ENCODE measurements around the gene FAM83C.
A peak's percentile ranks its signal among the peaks of the same experiment; 100 is the strongest.

The FAM83C gene

GRCh38 chr20:35291654-35292503 lies at the start of gene FAM83C:
TSS of gene FAM83C (minus strand) at chr20:35292425. CDS start at chr20:35292304, 121 bp downstream.
- no peak within 1 kb of the TSS for H3K4me3 Mint-ChIP-seq
- H3K4me1 Mint-ChIP-seq: no peaks in the 10 kb centered on the region
- H3K27me3 Mint-ChIP-seq: no peaks in the 10 kb centered on the region
- no peaks in the 10 kb centered on the region for H3K36me3 Mint-ChIP-seq
- no peaks in the 10 kb centered on the region for H3K9me3 Mint-ChIP-seq
- no peak within 1 kb of the TSS for H3K27ac Mint-ChIP-seq

GRCh38 chr20:35341366-35342028 lies 49.3 kb upstream of the FAM83C start:
- Mint-ChIP-seq H3K4me3 (no peak overlapping the region), H3K36me3 (peaks cover 4% of the 10 kb centered on the region), H3K9me3 (no peaks in the 10 kb centered on the region), H3K27ac (no peak overlapping the region), H3K4me1 (no peaks in the 10 kb centered on the region), H3K27me3 (no peaks in the 10 kb centered on the region)

GRCh38 chr20:35340436-35340835 lies 48.2 kb upstream of the FAM83C start:
- Mint-ChIP-seq H3K27ac (no peak overlapping the region), H3K36me3 (peaks cover 2% of the 10 kb centered on the region), H3K9me3 (no peaks in the 10 kb centered on the region), H3K27me3 (no peaks in the 10 kb centered on the region), H3K4me3 (no peak overlapping the region), H3K4me1 (no peaks in the 10 kb centered on the region)

DNA sequence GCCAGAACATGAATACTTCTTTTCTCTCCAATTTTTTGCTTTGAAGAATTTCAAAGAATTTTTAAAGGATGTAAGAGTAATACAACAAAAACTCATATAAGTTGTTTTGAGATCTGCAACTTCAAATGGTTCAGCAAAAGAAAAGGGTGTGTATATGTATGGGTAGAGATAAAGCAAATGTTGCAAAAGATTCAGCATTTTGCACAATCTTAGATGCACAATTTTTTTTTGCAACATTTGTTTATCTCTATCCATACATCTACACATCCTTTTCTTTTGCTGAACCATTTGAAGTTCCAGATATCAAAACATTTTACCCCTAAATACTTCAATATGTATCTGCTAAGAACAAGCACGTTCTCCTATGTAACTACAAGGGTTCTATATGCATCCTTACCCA lies 47.4 kb upstream of the FAM83C start:
- H3K4me3 Mint-ChIP-seq: no peak overlapping the region
- H3K27me3 Mint-ChIP-seq: no peaks in the 10 kb centered on the region
- no peaks in the 10 kb centered on the region for H3K9me3 Mint-ChIP-seq
- no peaks in the 10 kb centered on the region for H3K4me1 Mint-ChIP-seq
- H3K36me3 Mint-ChIP-seq: peaks cover 2% of the 10 kb centered on the region
- no peak overlapping the region for H3K27ac Mint-ChIP-seq

GRCh38 chr20:35339007-35339406 lies 46.8 kb upstream of the FAM83C start:
- Mint-ChIP-seq H3K9me3 (no peaks in the 10 kb centered on the region), H3K27ac (no peak overlapping the region)

GRCh38 chr20:35334311-35335101 lies 42.3 kb upstream of the FAM83C start:
- no peak overlapping the region for H3K4me3 Mint-ChIP-seq
- H3K36me3 Mint-ChIP-seq: peaks cover 2% of the 10 kb centered on the region
- H3K27me3 Mint-ChIP-seq: no peaks in the 10 kb centered on the region
- no peaks in the 10 kb centered on the region for H3K9me3 Mint-ChIP-seq
- no peaks in the 10 kb centered on the region for H3K4me1 Mint-ChIP-seq
- H3K27ac Mint-ChIP-seq: no peak overlapping the region

More at GRCh38 chr20:35339007-35339406, 46.8 kb upstream of the FAM83C start:
- Mint-ChIP-seq H3K27me3 (no peaks in the 10 kb centered on the region), H3K36me3 (peaks cover 2% of the 10 kb centered on the region), H3K4me3 (no peak overlapping the region), H3K4me1 (no peaks in the 10 kb centered on the region)

DNA sequence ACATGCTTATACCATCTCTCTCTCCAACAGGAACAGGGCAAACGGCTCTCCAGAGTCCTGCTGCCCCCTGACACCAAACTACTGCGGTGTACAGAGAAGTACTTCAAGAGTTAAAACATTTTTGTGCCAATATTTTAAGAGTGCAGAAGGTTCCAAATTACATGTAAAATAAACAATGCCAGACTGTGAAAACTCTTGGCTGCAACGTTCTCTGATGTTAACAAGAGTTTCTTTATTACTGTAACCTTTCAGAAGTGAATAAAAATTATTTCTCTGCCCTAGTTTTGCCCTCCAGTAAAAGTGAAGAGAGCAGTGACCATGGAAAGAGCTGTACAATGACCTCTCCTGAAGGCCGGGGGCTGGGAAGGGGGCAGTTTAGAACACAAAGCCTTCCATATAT lies 41.4 kb upstream of the FAM83C start:
- H3K9me3 Mint-ChIP-seq: no peaks in the 10 kb centered on the region
- no peak overlapping the region for H3K4me3 Mint-ChIP-seq
- no peaks in the 10 kb centered on the region for H3K27me3 Mint-ChIP-seq
- H3K4me1 Mint-ChIP-seq: peaks cover 4% of the 10 kb centered on the region
- no peak overlapping the region for H3K27ac Mint-ChIP-seq
- H3K36me3 Mint-ChIP-seq: peaks cover 2% of the 10 kb centered on the region

DNA sequence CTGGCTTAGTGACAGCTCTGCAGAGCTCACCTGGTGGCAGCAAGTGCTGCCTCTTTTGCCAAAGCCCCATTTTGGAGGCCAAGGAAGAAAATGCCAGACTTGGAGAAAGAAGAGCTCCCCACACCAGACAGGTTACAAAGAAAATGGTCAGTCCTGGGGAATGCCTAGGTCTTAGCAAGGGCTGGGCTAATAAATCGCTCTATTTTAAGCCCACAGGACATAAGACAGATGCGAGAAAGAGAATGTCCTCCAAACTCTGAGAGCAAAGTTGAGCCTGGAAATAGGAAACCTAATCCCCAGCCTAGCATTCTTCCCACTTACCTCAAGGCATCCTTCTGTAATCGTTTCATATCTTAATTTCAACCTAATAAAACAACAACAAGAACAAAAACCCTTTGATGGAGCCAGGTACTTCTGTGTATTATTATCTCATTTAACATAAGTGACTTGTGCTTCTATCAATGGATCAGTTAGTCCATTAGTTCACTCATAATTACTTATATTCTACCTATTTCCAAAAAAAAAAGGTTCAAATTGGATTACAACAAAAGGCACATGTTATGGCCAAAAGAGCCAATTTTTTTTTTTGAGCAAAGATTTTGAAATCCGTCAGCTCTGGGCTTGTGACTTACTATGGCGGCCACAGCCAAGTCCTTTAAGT lies 40.4 kb upstream of the FAM83C start:
- no peaks in the 10 kb centered on the region for H3K27me3 Mint-ChIP-seq
- H3K9me3 Mint-ChIP-seq: no peaks in the 10 kb centered on the region
- H3K4me1 Mint-ChIP-seq: peaks cover 11% of the 10 kb centered on the region
- H3K36me3 Mint-ChIP-seq: no peaks in the 10 kb centered on the region
- H3K4me3 Mint-ChIP-seq: no peak overlapping the region
- H3K27ac Mint-ChIP-seq: no peak overlapping the region

DNA sequence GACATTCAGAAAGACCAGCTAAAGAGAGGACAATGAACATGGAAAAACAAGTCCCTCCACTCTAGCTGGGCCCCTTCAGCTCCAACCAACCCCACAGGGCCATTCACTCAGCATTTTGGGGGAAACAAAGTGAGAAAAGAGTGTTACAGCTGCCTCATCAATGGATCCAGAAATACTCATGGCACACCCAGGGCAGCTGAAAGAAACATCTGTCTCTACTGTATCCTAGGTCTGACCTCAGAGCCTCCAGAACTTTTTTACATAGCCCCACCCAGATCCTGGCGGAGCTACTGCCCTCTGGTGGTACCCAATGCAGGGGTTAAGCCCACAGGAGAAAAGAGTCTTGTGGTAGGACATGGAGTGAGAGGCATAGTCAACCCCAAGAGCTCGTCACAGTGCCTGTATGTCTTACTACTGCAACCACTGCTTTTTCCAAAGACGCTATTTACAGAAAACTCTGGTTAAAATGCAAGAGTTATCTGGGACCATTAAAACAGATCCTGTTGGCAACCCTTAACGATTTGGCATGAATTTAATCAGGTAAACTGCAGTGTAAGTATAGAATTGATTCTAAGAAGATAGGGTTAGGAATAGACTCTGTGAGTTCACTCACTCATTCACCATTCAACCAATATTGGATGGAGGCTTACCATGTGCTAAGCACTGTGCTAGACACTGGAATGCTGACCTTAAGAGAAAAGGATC lies 37.4 kb upstream of the FAM83C start:
- Mint-ChIP-seq H3K27ac (no peak overlapping the region), H3K36me3 (peaks cover 5% of the 10 kb centered on the region), H3K9me3 (no peaks in the 10 kb centered on the region), H3K27me3 (no peaks in the 10 kb centered on the region), H3K4me1 (peaks cover 15% of the 10 kb centered on the region), H3K4me3 (no peak overlapping the region)

- no peaks in the 10 kb centered on the region for H3K9me3 Mint-ChIP-seq
- H3K4me3 Mint-ChIP-seq: peak overlapping the region; percentile 30
- peaks cover 15% of the 10 kb centered on the region for H3K4me1 Mint-ChIP-seq
- peaks cover 5% of the 10 kb centered on the region for H3K36me3 Mint-ChIP-seq
- H3K27me3 Mint-ChIP-seq: no peaks in the 10 kb centered on the region
- H3K27ac Mint-ChIP-seq: peak overlapping the region; percentile 35
Measured at GRCh38 chr20:35328689-35329088, 36.5 kb upstream of the FAM83C start.

GRCh38 chr20:35328095-35328685 lies 36.0 kb upstream of the FAM83C start:
- Mint-ChIP-seq H3K27me3 (no peaks in the 10 kb centered on the region), H3K4me1 (peaks cover 15% of the 10 kb centered on the region), H3K36me3 (peaks cover 6% of the 10 kb centered on the region), H3K9me3 (no peaks in the 10 kb centered on the region), H3K4me3 (peak overlapping the region; percentile 13), H3K27ac (peak overlapping the region; percentile 84)

DNA sequence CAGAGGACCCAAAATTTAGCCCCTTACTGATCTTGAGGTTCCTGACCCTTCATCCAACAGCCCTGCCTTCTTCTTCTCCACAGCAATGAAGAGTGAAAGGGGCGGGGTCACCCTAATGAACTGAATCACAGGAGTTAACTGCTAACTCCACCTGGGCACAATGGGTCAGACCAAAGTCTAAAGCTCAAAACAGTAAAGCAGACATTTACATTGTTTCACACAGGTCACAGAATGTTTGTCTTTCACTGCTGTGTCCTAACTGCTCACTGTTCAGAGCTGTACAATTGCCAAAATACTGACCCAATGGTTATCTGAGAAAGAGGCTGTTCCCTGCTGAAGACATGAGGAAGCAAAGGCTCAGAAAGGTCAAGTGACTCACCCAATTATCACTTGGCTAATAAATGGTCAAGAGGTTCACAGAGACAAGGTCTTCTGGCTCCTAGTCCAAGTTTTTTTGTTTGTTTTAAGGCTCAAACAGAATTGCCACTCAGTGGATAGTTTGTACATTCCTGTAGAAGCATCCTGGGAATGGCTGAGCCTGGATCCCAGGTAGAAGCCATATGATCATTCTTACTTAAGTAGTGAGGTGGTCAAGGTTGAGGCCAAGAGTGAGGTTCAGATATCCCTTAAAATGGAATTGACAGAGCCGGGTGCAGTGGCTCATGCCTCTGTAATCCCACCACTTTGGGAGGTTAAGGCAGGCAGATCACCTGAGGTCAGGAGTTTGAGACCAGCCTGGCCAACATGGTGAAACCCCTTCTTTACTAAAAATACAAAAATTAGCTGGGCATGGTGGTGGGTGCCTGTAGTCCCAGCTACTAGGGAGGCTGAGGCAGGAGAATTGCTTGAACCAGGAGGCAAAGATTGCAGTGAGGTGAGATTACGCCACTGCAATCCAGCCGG lies 35.1 kb upstream of the FAM83C start:
- Mint-ChIP-seq H3K4me3 (no peak overlapping the region), H3K27ac (peak overlapping the region; percentile 84), H3K36me3 (peaks cover 6% of the 10 kb centered on the region), H3K4me1 (peaks cover 15% of the 10 kb centered on the region), H3K9me3 (no peaks in the 10 kb centered on the region), H3K27me3 (no peaks in the 10 kb centered on the region)

GRCh38 chr20:35326740-35327073 lies 34.5 kb upstream of the FAM83C start:
- Mint-ChIP-seq H3K36me3 (peaks cover 6% of the 10 kb centered on the region), H3K27ac (no peak overlapping the region), H3K4me1 (peaks cover 15% of the 10 kb centered on the region), H3K9me3 (no peaks in the 10 kb centered on the region), H3K27me3 (no peaks in the 10 kb centered on the region), H3K4me3 (no peak overlapping the region)
